OCI-LY7 (cell line): Measurements from ENCODE around the gene TRPC5OS. TPM values are rescaled to one million over a fixed set of nuclear protein-coding genes. Genes with fewer than 3 reads are reported as not detected.

ENCODE experiments used
- BruUV-seq: library from RNA; stranded (reverse); fragments of 400-500 nt; replicated peaks from 2 replicates; lab custom pipeline; 2021; lab: Mats Ljungman, UMichigan
- CTCF ChIA-PET: fragments of 300-600 bp; sonication (Branson Sonifier 250); formaldehyde crosslinking; loops from one replicate; lab custom pipeline; 2022; ENCODE audit warnings: antibody characterized with exemption; ENCODE audit not compliant: unreplicated experiment; lab: Charles Lee
- POLR2A ChIA-PET: fragments of 300-600 bp; sonication (Branson Sonifier 250); formaldehyde crosslinking; loops from one replicate; lab custom pipeline; 2022; ENCODE audit warnings: antibody characterized with exemption; lab: Charles Lee
- DNase-seq: peaks from one replicate; pipeline ENCODE4 v3.0.0-alpha.2; 2015; ENCODE audit warnings: low spot score
- H2AFZ ChIP-seq: fragments of 200-600 bp; sonication (generic), shearing (Covaris generic); 2 replicates; pipeline ENCODE4 v1.6.1; 2014; ENCODE audit warnings: mild to moderate bottlenecking, antibody characterized with exemption, low read length, moderate library complexity
- H3K27ac ChIP-seq: fragments of 200-600 bp; sonication (generic); 2 replicates; pipeline ENCODE4 v1.5.1; 2014; ENCODE audit warnings: mixed run types, low read depth, mild to moderate bottlenecking, moderate library complexity, low read length, inconsistent platforms; ENCODE audit not compliant: poor library complexity, severe bottlenecking
- H3K36me3 ChIP-seq: fragments of 200-600 bp; sonication (generic); 2 replicates; pipeline ENCODE4 v1.6.1; 2014; ENCODE audit warnings: mild to moderate bottlenecking, antibody characterized with exemption, low read length, moderate library complexity, mixed read lengths; ENCODE audit not compliant: insufficient read depth
- H3K4me1 ChIP-seq: fragments of 200-600 bp; sonication (generic); 2 replicates; pipeline ENCODE4 v1.5.1; 2014; ENCODE audit warnings: mild to moderate bottlenecking, low read length; ENCODE audit not compliant: insufficient read depth, poor library complexity, severe bottlenecking
- H3K4me2 ChIP-seq: fragments of 200-600 bp; sonication (generic); 2 replicates; pipeline ENCODE4 v1.6.1; 2014; ENCODE audit warnings: mild to moderate bottlenecking, low read length
- H3K4me3 ChIP-seq: fragments of 200-600 bp; sonication (generic); 2 replicates; pipeline ENCODE4 v1.5.1; 2014; ENCODE audit warnings: mild to moderate bottlenecking, low read depth, low read length; ENCODE audit not compliant: poor library complexity, severe bottlenecking
- H3K79me2 ChIP-seq: fragments of 200-600 bp; sonication (generic); 2 replicates; pipeline ENCODE4 v1.6.1; 2016; ENCODE audit warnings: low read depth, mild to moderate bottlenecking, low read length, moderate library complexity, mixed read lengths; ENCODE audit not compliant: insufficient read depth
- H3K9me2 ChIP-seq: fragments of 200-600 bp; sonication (generic); 2 replicates; pipeline ENCODE4 v1.6.1; 2016; ENCODE audit warnings: mild to moderate bottlenecking, low read length, mixed read lengths; ENCODE audit not compliant: insufficient read depth
- H3K9me3 ChIP-seq: fragments of 200-600 bp; sonication (generic); 2 replicates; pipeline ENCODE4 v1.6.1; 2014; ENCODE audit warnings: mild to moderate bottlenecking, mixed run types, low read length, mixed read lengths
- H4K20me1 ChIP-seq: fragments of 200-600 bp; sonication (generic); 2 replicates; pipeline ENCODE4 v1.6.1; 2014; ENCODE audit warnings: mild to moderate bottlenecking, antibody characterized with exemption, low read length, moderate library complexity, mixed read lengths; ENCODE audit not compliant: insufficient read depth
- CTCF ChIP-seq: fragments of 200-600 bp; sonication (generic); conservative IDR thresholded peaks from 2 replicates; pipeline ENCODE4 v1.5.1; 2014; ENCODE audit warnings: mild to moderate bottlenecking, antibody characterized with exemption, low read length, moderate library complexity, mixed read lengths
- EZH2phosphoT487 ChIP-seq: fragments of 200-600 bp; sonication (generic); IDR thresholded peaks from 2 replicates; pipeline ENCODE4 v1.6.1; 2018; ENCODE audit warnings: low read depth, borderline replicate concordance, mild to moderate bottlenecking, mixed run types, antibody characterized with exemption, low read length, moderate library complexity, mixed read lengths
- intact Hi-C: fragments of 100-400 bp; cut with micrococcal nuclease; formaldehyde crosslinking; loops from one replicate; pipeline ENCODE4 v1.10.0; 2022; ENCODE audit not compliant: unreplicated experiment
- total RNA-seq, 2 experiments: library from RNA; depleted of rRNA in 1 of 2; stranded (reverse); fragments of >200 nt in 1 of 2; shearing (Covaris generic) in 1 of 2; gene quantifications; 2 replicates each; pipeline ENCODE4 v1.2.3, GENCODE V29; 2014 to 2022

Gene TRPC5OS
- total RNA-seq, 2 experiments from 2014 or later, result not detected

GRCh38 chrX:111917591-111917990 is 41.6 kb downstream of the TRPC5OS start:
- no peaks in the 10 kb centered on the region for H3K9me3 ChIP-seq
- no peak overlapping the region for H2AFZ ChIP-seq
- no TSS peak for BruUV-seq
- no peak overlapping the region for H3K4me3 ChIP-seq
- H3K9me2 ChIP-seq, result no peaks in the 10 kb centered on the region
- TF ChIP-seq CTCF (no peak), EZH2phosphoT487 (no peak)
- no peaks in the 10 kb centered on the region for H3K79me2 ChIP-seq
- POLR2A ChIA-PET, result no interaction called here
- H4K20me1 ChIP-seq, result no peaks in the 10 kb centered on the region
- CTCF ChIA-PET, result no interaction called here
- H3K4me2 ChIP-seq, result no peak overlapping the region
- DNase-seq, result no peak
- intact Hi-C loops, result no loop called here
- H3K36me3 ChIP-seq, result no peaks in the 10 kb centered on the region
- H3K4me1 ChIP-seq, result no peaks in the 10 kb centered on the region
- no peak overlapping the region for H3K27ac ChIP-seq

GRCh38 chrX:111928456-111928855 is 52.5 kb downstream of the TRPC5OS start:
- H3K27ac ChIP-seq, result no peak overlapping the region
- CTCF ChIA-PET, result no interaction called here
- POLR2A ChIA-PET, result no interaction called here
- no peaks in the 10 kb centered on the region for H4K20me1 ChIP-seq
- intact Hi-C loops, result no loop called here
- H3K79me2 ChIP-seq, result no peaks in the 10 kb centered on the region
- no peak for DNase-seq
- H3K4me2 ChIP-seq, result no peak overlapping the region
- no peaks in the 10 kb centered on the region for H3K36me3 ChIP-seq
- TF ChIP-seq EZH2phosphoT487, result no peak
- H3K9me3 ChIP-seq, result no peaks in the 10 kb centered on the region
- no peak overlapping the region for H3K4me3 ChIP-seq
- H3K9me2 ChIP-seq, result no peaks in the 10 kb centered on the region
- no TSS peak for BruUV-seq
- no peak overlapping the region for H2AFZ ChIP-seq
- H3K4me1 ChIP-seq, result no peaks in the 10 kb centered on the region

Other genes with a start within 250 kb of the TRPC5OS start
- 48.0 and 70.5 TPM in 2 replicates for gene ALG13, start 195.0 kb upstream of the TRPC5OS start, total RNA-seq (2014; rRNA removed; shearing (Covaris generic))
- 62.2 and 178 TPM in 2 replicates for gene ALG13, start 195.0 kb upstream of the TRPC5OS start, total RNA-seq (2022)
- gene TRPC5, start 206.6 kb downstream of the TRPC5OS start, total RNA-seq (2014; rRNA removed; shearing (Covaris generic)), result not detected in 2 replicates
- gene TRPC5, start 206.6 kb downstream of the TRPC5OS start, total RNA-seq (2022), result not detected in 2 replicates
- not detected in 2 replicates for gene RTL4, start 206.8 kb downstream of the TRPC5OS start, total RNA-seq (2014; rRNA removed; shearing (Covaris generic))
- not detected in 2 replicates for gene RTL4, start 206.8 kb downstream of the TRPC5OS start, total RNA-seq (2022)